Esophagus muscularis mucosa (tissue), 4 donors: ENCODE results near the gene RGMA. TPM values are rescaled to one million over a fixed set of nuclear protein-coding genes. Genes with fewer than 3 reads are reported as not detected.

Experiments used
- DNase-seq: peaks from one replicate; pipeline ENCODE4 v3.0.0-alpha.2; 2017; ENCODE audit errors: extremely low spot score
- H3K27ac ChIP-seq, 4 donors: fragments of 200-600 bp; sonication (generic); replicated peaks in 1 of 4; 1 replicate in 3 of 4; 2 replicates in 1 of 4; pipeline ENCODE4 v1.5.1; 2016 to 2019; ENCODE audit warnings: mild to moderate bottlenecking in 1 of 4
- H3K27me3 ChIP-seq, 4 donors: fragments of 200-600 bp; sonication (generic); one replicate each; pipeline versions ENCODE4 v1.5.1 to v1.6.0; 2016 to 2019
- H3K36me3 ChIP-seq, 4 donors: fragments of 200-600 bp; sonication (generic); one replicate each; pipeline ENCODE4 v1.5.1; 2016 to 2019
- H3K4me1 ChIP-seq, 4 donors: fragments of 200-600 bp; sonication (generic); one replicate each; pipeline ENCODE4 v1.5.1; 2016 to 2019
- H3K4me3 ChIP-seq, 4 donors: fragments of 200-600 bp; sonication (generic); 1 replicate in 2 of 4; 2 replicates in 2 of 4; pipeline ENCODE4 v1.5.1; 2016 to 2019; ENCODE audit warnings: mild to moderate bottlenecking in 4 of 4, moderate library complexity in 1 of 4
- H3K9me3 ChIP-seq, 4 donors: fragments of 200-600 bp; sonication (generic); 1 replicate in 3 of 4; 2 replicates in 1 of 4; pipeline ENCODE4 v1.5.1; 2016 to 2019
- CTCF ChIP-seq, 3 experiments: fragments of 200-600 bp in 2 of 3; fragments of 450-650 bp in 1 of 3; sonication (generic) in 2 of 3; IDR thresholded peaks; one replicate each; pipeline ENCODE4 v1.5.1; 2017 to 2019; ENCODE audit warnings: antibody characterized with exemption in 3 of 3, mild to moderate bottlenecking in 2 of 3, moderate library complexity in 1 of 3
- EP300 ChIP-seq: sonication (generic); formaldehyde crosslinking; IDR thresholded peaks from one replicate; pipeline ENCODE4 v1.6.1; 2017; ENCODE audit warnings: antibody characterized with exemption
- POLR2A ChIP-seq: fragments of 450-650 bp; IDR thresholded peaks from one replicate; pipeline ENCODE4 v1.6.1; 2017; ENCODE audit warnings: antibody characterized with exemption, moderate library complexity, mild to moderate bottlenecking, low read depth
- POLR2AphosphoS5 ChIP-seq, 2 donors: sonication (generic); formaldehyde crosslinking; IDR thresholded peaks; one replicate each; pipeline ENCODE4 v1.6.1; 2017; ENCODE audit warnings: antibody characterized with exemption in 2 of 2
- WGBS: methylation state at CpG from one replicate; pipeline ENCODE4 v1.1.5; 2018; 5-methylcytosine and 5-hydroxymethylcytosine counted together
- intact Hi-C: fragments of 100-400 bp; cut with DNase I; formaldehyde crosslinking; loops from one replicate; pipeline ENCODE4 v1.15.1; 2023
- total RNA-seq, 4 donors: library from RNA; depleted of rRNA; stranded (reverse); fragments of >200 nt; gene quantifications; one replicate each; pipeline versions ENCODE4 v1.1.0 to v1.2.1, GENCODE V29; 2016

The RGMA gene
- total RNA-seq, 4 donors from 2014 or later = 101 to 312 (median 188) TPM

GRCh38 chr15:93131485-93132095 is 42.6 kb upstream of the RGMA start:
- no peaks in the 10 kb centered on the region for H3K36me3 ChIP-seq
- no peaks in the 10 kb centered on the region for H3K27me3 ChIP-seq
- no peaks in the 10 kb centered on the region for H3K9me3 ChIP-seq
- TF ChIP-seq CTCF (IDR thresholded peaks at IDR 0.05) (no peak), POLR2A (no peak), POLR2AphosphoS5 (IDR thresholded peaks at IDR 0.05) (no peak), EP300 (no peak)
- H3K4me3 ChIP-seq = no peak overlapping the region
- WGBS = 94% methylated on average over 10 of the region's 10 CpGs
- intact Hi-C loops = no loop called here
- DNase-seq = no peak
- H3K4me1 ChIP-seq = peaks cover 0 to 8% (median 0%) of the 10 kb centered on the region in 4 donors
- no peak overlapping the region for H3K27ac ChIP-seq

GRCh38 chr15:93129702-93130488 is 40.9 kb upstream of the RGMA start:
- 91% methylated on average over 16 of the region's 18 CpGs for WGBS
- peaks cover 0 to 8% (median 0%) of the 10 kb centered on the region in 4 donors for H3K4me1 ChIP-seq
- H3K36me3 ChIP-seq = no peaks in the 10 kb centered on the region
- no peak overlapping the region for H3K4me3 ChIP-seq
- H3K27me3 ChIP-seq = no peaks in the 10 kb centered on the region
- TF ChIP-seq POLR2A = no peak
- no peak overlapping the region for H3K27ac ChIP-seq
- no peak for DNase-seq
- H3K9me3 ChIP-seq = no peaks in the 10 kb centered on the region
- intact Hi-C loops = no loop called here

- Histone ChIP-seq H3K27me3 (no peaks in the 10 kb centered on the region), H3K4me1 (peaks cover 0 to 8% (median 0%) of the 10 kb centered on the region in 4 donors), H3K36me3 (no peaks in the 10 kb centered on the region), H3K9me3 (no peaks in the 10 kb centered on the region), H3K27ac (peak overlapping the region in 2 of 4 donors; percentile 27 to 50), H3K4me3 (no peak overlapping the region)
- TF ChIP-seq POLR2A = no peak
- no peak for TF ChIP-seq POLR2AphosphoS5 (IDR thresholded peaks at IDR 0.05)
- TF ChIP-seq EP300 = no peak
- no peak for TF ChIP-seq CTCF (IDR thresholded peaks at IDR 0.05)
- no peak for DNase-seq
- 85% methylated on average over 6 of the region's 6 CpGs for WGBS
- intact Hi-C loops = no loop called here
Observed at GRCh38 chr15:93127286-93127685, 38.3 kb upstream of the RGMA start.

- intact Hi-C loops = no loop called here
- WGBS = 74% methylated on average over 8 of the region's 8 CpGs
- DNase-seq = no peak
Observed at GRCh38 chr15:93126599-93126998, 37.6 kb upstream of the RGMA start.

GRCh38 chr15:93126148-93126547 is 37.1 kb upstream of the RGMA start:
- Histone ChIP-seq H3K36me3 (no peaks in the 10 kb centered on the region), H3K27me3 (no peaks in the 10 kb centered on the region), H3K4me1 (peaks cover 0 to 8% (median 0%) of the 10 kb centered on the region in 4 donors), H3K27ac (peak overlapping the region in 2 of 4 donors; percentile 20 to 47), H3K4me3 (no peak overlapping the region), H3K9me3 (no peaks in the 10 kb centered on the region)
- 80% methylated on average over 3 of the region's 3 CpGs for WGBS
- DNase-seq = no peak
- intact Hi-C loops = no loop called here
- no peak for TF ChIP-seq POLR2AphosphoS5 (IDR thresholded peaks at IDR 0.05)
- no peak for TF ChIP-seq CTCF (IDR thresholded peaks at IDR 0.05)
- TF ChIP-seq POLR2A = no peak
- no peak for TF ChIP-seq EP300

More at GRCh38 chr15:93126599-93126998, 37.6 kb upstream of the RGMA start:
- no peak overlapping the region for H3K4me3 ChIP-seq
- H3K36me3 ChIP-seq = no peaks in the 10 kb centered on the region
- no peaks in the 10 kb centered on the region for H3K9me3 ChIP-seq
- peak overlapping the region in 1 of 4 donors; percentile 50 for H3K27ac ChIP-seq
- peaks cover 0 to 8% (median 0%) of the 10 kb centered on the region in 4 donors for H3K4me1 ChIP-seq
- no peaks in the 10 kb centered on the region for H3K27me3 ChIP-seq
- TF ChIP-seq POLR2AphosphoS5 (IDR thresholded peaks at IDR 0.05) (peak in 1 of 2 donors; percentile 28), EP300 (no peak)
